Activated T-helper 9 cell treated with anti-CD3 and anti-CD28 coated beads, Interleukin-2, amount 50 U/mL, for 16 hours (primary cell): ENCODE data around the gene PTPRN2.

Experiments used
- DNase-seq: peaks from one replicate; pipeline ENCODE4 v3.0.0-alpha.2; 2020; ENCODE audit warnings: low read depth

The PTPRN2 gene

DNA sequence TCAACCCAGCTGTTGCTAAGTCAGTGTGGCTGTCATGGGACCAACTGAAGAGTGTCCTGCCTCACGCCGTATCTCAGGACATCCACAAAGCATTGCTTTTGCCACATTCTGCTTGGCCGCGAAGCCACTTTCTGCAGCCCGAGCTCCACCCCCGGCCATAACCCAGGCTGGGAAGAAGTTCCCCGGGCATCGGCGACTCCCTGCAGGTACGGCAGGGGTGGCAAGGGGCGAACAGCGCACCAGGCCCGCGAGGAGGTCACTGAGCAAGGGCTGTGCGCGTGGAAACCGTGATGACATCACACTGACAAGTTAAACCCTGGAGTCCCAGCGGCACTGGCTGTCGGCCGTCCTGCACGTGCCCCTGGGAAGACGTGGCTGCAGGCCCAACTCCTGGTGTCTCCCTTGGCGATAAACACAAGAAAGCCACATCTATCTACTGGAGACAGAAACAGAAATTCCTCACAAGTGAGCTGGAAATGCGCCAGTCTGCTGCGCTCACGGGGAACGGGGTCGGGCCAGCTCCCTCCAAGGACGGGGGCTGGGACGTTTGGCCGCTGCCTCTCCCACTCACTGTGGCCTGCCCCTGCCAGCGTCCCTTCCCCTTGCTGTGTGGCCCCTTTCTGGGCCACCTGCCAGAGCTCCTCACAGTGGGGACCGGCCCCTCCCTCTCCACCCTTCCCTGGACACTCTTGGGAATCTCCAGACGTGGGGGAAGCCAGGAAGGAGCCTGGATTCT lies 924.5 kb downstream of the PTPRN2 start:
- no peak for DNase-seq

DNA sequence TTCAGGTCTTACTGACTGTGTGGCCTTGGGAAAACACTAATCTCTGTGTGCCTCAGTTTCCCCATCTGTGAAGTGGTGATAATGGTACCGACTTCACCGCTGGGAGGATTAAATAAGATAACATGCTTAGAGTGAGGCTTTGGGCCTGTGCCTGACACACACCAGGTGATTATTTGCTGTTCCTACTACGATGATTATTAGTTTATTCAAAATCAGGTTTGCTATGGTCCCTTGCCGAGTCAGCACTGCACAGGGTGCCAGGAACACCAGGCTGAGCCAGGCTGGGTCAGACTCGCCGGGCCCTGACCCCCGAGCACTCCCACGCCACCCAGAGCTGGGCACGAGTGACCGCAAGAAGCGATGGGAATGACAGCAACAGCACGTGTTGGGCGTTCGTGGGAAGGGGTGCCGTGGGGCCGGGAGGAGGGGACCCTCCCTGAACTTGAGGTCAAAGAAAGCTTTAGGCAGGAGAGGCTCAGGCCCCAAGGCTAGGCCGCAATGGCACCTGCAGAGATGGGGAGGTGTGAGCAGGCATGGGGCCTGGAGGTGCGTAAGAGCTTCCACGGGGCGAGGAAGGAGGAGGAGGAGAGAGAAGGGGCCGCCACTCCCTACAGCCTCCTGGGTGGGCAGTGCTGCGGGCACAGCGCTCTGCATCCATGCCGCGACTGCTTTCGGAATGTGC lies 925.4 kb downstream of the PTPRN2 start:
- DNase-seq = no peak

DNA sequence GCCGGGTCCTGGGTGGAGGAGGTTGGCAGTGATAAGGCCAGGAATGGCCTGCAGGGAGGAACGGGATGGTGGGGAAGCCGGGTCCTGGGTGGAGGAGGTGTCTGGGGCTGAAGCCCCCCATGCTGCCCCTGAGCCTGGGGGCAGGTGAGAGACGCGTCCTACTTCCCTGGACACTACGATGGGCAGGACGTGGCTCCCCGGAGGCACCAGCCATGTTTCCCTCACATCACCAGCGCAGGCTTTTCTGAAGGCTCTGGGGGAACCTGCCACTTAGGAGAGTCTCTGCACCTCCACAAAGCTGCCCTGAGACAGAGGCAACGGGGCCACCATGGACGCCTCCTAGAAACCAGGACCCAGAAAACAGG lies 926.0 kb downstream of the PTPRN2 start:
- DNase-seq = no peak

DNA sequence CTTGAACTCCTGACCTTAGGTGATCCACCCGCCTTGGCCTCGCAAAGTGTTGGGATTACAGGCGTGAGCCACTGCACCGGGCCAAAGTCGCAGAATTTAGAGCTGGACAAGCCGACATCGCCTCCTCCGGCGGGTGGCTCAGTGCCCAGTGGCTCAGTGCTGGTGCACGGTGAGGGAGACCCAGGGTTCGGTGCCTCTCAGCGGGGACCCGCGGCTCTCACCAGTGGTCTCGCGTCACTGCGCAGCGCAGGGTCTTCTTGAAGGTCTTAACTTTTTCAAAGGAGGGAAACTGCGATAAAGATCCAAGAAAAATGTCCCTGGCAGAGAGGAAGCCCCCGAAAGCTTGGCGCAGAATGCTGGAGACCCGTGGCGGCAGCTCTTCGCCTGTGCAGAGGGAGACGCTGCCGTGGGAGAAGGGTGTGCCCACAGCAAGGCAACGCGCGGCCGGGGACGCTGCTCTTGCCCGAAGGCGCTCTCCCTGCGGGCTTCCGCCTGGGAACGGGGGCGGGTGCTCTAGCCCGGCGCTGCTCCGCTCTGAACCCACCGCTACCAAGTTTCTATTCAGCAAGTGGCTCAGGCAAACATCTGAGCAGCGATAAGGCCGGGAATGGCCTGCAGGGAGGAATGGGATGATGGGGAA lies 926.5 kb downstream of the PTPRN2 start:
- no peak for DNase-seq

DNA sequence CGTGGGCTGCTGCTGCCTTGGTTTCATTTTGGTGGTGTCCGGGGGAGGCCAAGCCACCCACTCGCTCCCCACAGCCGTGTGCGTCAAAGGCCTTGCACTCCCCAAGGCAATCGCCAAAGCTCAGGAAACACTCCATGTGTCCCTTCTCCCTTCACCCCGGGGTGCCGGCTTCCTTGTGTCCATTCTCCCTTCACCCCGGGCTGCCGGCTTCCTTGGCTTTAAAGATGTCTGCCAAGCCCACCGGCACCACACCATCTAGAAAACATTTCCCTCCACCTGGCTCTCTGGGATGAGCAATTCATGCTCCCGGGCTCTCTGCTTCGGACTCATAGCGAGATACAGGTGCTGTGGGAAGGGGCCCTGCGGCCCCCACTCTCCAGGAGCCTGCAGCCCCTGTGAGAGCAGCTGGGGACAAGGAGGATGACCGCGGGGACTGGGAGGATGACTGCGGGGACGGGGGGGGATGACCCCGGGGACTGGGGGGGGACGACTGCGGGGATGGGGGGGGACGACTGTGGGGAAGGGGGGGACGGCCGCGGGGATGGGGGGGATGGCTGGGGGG lies 928.7 kb downstream of the PTPRN2 start:
- DNase-seq = no peak

DNA sequence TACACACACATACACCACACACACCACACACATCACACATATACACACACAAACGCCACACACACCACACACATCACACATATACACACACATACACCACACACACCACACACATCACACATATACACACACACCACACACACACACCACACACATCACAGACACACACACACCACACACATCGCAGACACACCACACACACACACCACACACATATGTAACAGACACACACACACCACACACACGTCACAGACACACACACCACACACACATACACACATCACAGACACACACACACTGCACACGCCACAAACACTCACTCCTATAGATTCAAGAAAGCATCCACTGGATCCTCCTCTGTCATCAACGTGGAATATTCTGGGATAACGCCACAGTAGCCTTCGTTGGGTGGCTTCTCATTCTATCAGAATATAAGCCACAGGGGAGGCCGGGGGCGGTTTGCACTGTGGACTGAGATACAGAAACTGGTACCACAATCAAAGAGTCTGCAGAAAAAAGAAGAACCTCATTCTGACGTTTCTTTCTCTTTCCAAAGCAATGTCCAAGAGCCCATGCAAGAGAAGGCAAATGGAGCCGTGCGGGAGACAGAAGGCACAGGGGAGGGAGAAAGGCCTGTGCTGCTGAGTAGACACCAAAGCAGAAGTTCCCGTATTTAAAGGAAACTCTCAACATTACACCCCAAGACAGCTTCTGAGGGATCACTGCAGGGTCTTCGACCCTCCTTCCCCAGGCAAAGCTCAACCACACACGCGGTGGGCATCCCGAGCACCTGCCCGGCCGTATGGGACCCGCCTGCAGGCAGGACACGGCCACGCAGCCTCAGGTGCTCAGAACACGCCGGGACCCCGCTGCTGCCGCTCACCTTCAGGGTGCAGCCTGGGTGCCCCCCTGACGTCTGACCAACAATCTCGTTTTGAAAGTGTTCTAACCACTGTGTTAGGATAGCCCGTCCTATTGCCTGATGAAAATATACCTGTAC lies 929.6 kb downstream of the PTPRN2 start:
- no peak for DNase-seq

DNA sequence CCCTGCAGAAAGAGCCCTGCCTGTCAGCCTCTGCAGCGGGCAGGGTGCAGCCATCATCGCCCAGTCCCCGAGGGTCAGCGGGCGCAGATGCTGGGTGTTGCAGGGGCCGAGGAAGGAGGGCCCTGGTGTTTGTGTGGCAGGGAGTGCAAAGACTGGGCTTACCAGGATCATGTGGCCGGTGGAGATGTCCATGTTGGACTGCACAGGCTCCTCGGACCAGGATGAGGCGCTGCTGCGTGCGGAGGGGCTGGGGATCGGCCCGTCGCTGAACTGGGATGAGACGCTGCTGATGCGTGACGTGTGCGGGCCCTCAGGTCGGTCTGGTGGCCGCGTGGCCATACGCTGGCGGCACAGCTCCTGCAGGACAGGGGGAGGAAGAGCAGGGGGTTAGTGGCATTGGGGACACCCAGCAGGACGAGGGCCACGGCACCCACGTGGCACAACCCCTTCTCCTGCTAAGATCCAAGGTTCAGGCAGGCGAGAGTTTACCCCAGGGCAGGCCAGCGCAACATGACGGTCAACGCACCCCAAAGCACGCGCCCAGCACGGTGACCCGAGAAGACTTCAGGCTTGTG lies 931.3 kb downstream of the PTPRN2 start:
- DNase-seq = no peak

DNA sequence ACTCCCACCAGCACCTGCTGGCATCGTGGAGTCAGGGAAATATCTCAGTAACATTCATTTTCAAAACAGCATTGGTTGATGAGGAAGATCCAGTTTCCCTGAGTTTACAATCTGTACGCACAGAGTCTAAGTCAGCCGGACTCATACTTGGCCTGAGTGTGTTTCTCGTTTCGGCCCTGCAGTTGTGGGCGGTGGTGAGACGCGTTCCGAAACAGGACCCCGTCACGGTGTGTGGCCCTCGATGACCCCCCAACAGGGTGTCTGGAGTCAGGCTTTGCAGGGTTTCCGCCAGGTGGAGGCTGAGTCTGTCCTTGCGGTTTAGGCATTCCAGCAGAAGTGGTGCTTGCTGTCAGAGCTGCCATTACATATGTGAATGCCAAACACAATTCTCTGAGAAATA lies 933.3 kb downstream of the PTPRN2 start:
- DNase-seq = no peak

DNA sequence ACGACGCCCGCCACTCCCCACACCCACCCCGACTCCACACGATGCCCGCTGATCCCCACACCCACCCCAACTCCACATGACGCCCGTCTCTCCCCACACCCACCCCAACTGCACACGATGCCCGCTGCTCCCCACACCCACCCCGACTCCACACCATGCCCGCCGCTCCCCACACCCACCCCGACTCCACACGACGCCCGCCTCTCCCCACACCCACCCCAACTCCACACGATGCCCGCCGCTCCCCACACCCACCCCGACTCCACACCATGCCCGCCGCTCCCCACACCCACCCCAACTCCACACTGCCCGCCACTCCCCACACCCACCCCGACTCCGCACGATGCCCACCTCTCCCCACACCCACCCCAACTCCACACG lies 933.8 kb downstream of the PTPRN2 start:
- no peak for DNase-seq

DNA sequence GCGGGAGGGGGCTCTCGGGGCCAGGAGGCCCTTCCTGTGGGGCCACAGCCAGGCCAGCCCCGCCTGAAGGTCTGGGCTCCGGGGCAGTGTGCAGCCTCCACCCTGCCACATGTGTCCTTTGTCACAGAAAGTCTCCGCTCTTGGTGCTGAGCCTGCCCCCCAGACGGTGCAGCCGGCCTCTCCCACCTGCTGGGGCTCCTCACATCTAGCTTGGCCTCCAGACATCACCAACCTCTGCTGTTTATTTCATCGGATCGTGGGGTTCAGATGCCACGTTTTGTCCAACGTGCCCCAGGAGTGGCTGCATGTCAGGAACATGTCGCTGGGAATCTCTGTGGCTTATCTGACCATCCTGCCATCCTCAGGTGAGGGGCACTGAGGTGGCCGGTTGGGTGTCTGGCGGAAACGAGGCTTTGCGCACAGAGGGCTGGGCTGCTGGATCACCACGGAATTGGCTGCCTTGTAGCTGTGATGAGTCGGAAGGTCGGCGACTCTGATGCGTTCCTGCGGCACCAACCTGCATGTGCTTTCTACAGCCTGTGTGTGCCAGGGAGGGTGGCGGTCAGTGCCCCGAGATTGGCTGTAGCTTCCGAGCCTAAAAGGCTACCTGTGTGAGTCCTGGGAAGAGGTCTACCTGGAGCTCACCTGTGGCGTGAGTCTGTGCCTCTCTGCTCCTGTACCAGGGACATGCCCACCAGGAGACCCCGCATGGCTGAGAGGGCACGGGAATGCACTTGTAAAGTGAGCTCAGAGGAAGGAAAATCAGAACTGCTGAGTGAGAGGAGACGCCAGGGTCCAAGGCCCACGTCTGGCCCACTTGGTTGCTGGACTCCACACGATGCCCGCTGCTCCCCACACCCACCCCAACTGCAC lies 934.4 kb downstream of the PTPRN2 start:
- no peak for DNase-seq

DNA sequence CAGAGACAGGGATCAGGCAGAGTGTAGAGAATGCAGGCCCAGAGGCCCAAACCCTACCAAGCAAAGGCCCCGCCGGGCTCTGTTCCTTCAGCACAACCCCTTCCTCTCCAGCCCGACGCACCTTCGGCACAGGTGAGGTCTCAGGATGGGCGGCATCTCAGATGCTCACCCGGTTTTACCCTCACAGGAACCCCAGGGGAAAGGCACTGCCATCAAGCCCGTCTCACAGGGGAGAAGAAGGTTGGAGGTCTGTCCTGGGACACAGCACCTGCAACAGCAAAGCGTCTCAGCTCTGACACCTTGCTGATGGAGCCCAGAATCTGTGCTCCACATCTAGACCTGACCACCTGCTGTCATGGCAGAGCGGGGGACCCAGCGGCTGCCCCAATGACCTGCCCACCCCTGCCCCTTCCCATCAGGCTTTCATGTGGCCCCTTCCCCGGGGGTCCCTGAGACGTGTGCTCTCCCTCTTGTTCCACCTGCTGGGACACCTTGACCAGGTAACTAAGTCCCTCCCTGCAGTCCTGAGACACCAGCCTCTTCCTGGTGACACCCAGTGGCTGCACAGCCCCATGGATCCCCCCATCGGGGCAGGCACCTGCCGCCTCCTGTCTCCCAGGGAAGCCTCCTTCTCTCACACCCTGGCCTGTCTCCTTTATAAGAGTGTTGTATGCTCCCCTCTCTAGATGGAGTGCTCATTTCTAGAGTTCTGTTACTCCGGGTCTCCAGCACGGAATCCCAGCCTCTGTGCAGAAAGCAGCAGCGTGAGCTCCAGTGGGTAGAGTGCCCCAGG lies 935.3 kb downstream of the PTPRN2 start:
- no peak for DNase-seq

DNA sequence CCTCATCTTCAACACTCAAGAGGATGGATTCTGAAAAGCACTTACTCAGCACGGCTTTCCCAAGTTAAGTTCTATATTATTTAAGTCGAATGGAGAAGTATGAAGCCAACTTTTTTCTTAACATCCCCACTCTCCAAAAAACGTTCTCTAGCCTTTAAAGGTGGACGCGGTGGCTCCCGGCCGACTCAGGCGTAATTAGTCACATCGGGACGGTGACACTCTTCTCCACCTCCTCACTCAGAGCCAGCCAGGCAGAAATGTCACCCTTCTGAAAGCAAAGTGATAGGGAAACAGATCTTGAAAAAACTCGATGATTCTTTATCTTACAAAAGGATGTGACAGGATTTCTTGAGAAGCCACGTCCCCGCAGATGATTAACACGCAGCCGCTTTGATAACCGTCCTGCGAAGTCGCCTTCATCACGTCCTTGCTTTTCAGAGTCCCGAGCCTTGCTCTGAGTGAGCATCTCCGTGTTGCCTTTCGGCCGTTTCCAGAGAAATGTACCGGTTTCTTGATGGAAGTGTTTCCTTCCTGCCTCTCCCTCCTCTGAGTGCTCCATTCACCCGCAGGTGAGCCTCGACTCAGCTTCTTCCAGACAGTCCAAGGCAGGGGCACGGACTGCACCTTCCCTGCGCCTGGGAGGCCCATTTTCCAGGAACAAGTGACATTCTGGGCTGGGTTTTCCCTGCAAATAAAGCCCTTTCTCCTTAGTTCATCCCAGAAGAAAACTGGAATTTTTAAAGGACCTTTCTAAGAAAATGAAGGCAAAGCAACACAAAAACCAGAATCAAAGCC lies 936.1 kb downstream of the PTPRN2 start:
- no peak for DNase-seq

DNA sequence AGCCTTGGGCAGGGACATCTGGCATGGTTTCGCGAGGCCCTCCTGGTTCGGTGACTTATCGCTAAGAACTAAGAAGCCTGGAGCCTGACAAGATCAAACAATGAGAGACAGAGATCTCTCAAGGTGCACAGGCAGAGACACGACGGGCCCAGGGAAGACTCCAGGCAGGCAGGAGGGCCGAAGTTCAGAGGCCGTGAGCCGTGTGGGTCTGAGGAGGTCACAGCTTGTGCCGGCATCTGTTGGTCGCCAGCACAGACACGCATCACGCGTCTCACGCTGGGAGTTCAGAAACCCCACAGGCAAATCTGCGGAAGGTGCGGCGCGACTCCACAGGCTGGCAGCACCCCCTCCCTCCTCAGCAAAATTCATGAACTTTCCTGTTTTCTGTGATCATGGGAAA lies 936.8 kb downstream of the PTPRN2 start:
- no peak for DNase-seq

DNA sequence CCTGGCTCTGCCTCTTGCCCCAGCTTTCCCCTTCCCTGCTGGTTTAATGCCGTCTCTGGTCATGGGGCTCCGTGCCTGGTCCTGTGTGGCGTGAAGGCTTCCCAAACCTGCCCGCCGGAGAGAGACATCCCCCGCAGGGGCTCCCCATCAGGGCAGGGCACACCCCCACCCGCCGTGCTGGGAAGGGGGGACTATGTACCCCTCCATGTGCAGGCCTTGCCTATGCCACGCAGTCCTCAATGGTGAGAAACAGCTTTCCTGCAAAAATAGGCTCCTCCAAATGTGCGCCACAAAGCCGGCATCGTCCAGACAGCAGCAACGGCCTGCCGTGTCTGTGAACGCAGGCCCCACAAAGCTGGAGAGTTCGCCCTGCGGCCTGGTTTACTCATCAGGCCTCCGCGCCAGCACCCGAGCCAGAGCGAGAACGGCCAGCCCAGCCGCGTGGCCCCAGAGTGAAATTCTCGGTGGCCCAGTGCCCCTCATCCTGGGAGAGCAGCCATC lies 937.4 kb downstream of the PTPRN2 start:
- DNase-seq = no peak

DNA sequence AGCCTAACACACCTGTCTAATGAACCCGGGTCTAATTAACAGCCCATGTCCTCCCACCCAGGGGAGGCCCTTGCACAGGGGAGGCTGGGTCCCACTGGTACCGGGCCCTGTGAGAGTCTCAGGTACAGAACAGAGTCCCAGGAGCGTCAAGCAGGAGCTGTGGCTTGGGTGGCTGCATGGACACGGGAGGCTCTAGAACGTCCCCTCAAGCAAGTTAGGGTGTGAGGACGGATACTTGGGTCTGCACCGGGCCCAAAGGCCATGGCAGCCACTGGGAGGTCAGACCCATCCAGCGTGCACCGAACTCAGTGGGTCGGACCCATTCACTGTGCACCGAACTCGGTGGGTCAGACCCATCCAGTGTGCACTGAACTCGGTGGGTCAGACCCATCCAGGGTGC lies 941.1 kb downstream of the PTPRN2 start:
- no peak for DNase-seq

DNA sequence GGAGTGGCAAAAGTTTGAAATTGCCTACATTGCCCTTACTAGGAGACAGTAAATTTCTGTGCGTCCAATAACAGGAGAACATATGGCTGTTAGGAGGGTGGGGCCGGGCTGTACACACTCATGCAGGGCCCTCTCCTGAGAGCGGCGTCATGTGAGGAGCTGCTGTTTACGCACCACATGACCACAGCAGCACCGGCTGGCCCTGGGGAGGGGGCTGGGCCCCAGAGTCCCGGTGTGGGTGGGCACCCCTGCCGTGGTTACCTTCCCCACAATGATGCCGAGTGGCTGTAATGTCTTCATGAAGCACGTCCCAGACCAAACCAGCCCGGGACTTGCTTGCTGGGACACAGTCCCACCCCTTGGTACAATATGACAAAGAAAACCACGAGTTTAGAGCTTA lies 942.1 kb downstream of the PTPRN2 start:
- DNase-seq = no peak

DNA sequence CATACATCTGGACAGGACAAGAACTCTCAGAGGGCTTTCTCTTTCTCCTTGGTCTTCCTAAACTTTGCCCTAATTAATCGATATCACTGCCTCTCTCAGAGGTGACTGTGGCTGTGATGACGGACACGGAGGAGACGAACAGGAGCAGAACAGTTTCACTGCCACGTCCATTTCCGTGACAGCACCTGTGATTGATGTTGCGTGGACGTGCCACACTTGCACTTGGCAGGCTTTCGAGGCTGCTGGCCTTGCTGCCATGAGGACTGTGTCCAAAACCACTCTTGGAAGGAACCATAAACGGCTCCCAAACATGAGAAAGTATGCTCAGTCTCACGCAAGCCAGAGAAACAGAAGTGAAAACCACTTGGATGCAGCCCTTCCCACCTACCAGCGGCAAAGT lies 942.7 kb downstream of the PTPRN2 start:
- no peak for DNase-seq

DNA sequence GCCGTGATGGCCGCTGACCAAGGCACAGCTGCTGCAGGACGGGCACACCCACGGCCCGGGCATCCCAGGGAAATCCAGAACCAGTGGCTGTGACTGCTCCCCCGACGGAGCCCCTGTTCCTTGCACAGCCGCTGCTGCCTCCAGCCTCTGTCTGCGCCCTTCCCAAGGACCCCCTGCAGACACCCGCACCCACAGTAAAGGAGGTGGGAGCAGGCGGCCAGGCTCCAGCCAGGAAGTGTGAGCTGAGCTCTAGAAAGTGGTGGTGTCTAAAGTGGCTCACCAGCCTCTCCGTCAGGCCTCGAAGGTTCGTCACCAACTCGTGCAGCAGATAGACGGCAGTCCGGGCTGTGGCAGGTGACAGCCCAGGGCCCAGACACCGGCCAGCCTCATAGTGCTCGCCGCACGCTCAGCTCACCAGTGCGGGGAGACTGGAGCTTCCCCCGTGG lies 944.1 kb downstream of the PTPRN2 start:
- no peak for DNase-seq

DNA sequence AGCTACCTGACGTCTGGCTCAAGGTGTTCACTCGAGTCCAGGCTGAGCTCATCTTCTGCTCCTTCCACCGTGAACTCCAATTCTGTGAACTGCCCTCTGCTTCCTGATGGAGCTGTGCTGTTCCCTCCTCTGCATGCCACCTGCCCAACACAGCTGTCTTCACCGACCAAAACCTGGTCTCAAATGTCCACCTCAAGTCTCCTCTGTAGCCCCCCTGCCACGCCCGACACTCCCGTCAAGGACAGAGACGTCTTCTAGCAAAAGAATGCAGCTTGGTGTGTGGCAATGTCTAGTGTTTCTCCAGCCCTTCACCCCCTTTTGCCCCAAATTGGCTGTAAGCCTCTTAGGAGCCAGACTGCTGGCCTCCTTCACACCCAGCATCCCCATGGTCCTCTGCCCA lies 945.8 kb downstream of the PTPRN2 start:
- DNase-seq = no peak
